Measurements from ENCODE around the gene KRTAP5-2. TPM values are rescaled to one million over a fixed set of nuclear protein-coding genes. Genes with fewer than 3 reads are reported as not detected.
"Not testable (repeated sequence)": the region's sequence is repeated elsewhere in the genome, so short reads cannot be mapped to it uniquely, and the experiment has no call there.

The KRTAP5-2 gene, protein sequence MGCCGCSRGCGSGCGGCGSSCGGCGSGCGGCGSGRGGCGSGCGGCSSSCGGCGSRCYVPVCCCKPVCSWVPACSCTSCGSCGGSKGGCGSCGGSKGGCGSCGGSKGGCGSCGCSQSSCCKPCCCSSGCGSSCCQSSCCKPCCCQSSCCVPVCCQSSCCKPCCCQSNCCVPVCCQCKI
- polyA plus RNA-seq (2012; ENCODE audit: insufficient read depth, insufficient read length, low read depth): not detected

- Histone ChIP-seq H3K9me3 (no peaks in the 10 kb centered on the region), H3K27me3 (no peaks in the 10 kb centered on the region), H3K4me3 (ENCODE audit: low read depth, low read length) (no peak within 1 kb of the TSS), H3K36me3 (no peaks in the 10 kb centered on the region), H3K4me1 (no peaks in the 10 kb centered on the region)
- TF ChIP-seq CTCF (IDR thresholded peaks at IDR 0.05; ENCODE audit: low read depth, low read length): no peak
- no peak for DNase-seq
Observed at GRCh38 chr11:1597994-1598380, at the start of gene KRTAP5-2. KRTAP5-2 (minus strand) TSS chr11:1598294; CDS start chr11:1598250, 44 bp downstream.

GRCh38 chr11:1646540-1646939, 48.4 kb upstream of the KRTAP5-2 start:
- not testable (repeated sequence) for H3K4me3 ChIP-seq (ENCODE audit: low read depth, low read length); H3K4me1 ChIP-seq; H3K36me3 ChIP-seq; H3K9me3 ChIP-seq; H3K27me3 ChIP-seq; DNase-seq

DNA sequence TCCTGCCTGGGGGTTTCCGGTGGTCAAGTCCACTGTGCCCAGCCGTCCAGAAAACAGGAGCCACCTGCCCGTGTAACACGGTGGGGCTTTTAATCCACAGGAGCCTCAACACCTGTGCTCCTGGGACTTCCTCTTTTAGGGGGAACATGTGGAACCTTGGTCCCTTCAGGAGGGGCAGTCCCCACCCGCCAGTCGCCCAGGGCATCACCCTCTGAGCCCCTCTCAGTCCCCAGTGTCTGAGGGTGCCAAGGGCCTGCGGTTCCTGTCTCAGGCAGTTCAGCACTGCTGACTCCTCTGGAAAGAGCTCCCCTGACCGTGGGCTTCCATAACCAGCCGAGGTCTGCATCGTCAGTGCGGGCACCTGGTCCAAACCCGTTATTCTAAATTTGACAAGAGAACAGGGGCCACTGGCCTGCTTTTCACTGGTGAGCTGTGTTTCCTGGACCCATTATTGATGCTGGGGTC, 47.3 kb upstream of the KRTAP5-2 start:
- TF ChIP-seq CTCF (IDR thresholded peaks at IDR 0.05; ENCODE audit: low read depth, low read length): no peak
- no peaks in the 10 kb centered on the region for H3K9me3 ChIP-seq
- no peaks in the 10 kb centered on the region for H3K36me3 ChIP-seq
- H3K27me3 ChIP-seq: no peaks in the 10 kb centered on the region
- H3K4me1 ChIP-seq: no peaks in the 10 kb centered on the region
- no peak for DNase-seq
- H3K4me3 ChIP-seq (ENCODE audit: low read depth, low read length): no peak overlapping the region

GRCh38 chr11:1644601-1645356, 46.7 kb upstream of the KRTAP5-2 start:
- Histone ChIP-seq H3K36me3 (no peaks in the 10 kb centered on the region), H3K9me3 (no peaks in the 10 kb centered on the region), H3K27me3 (no peaks in the 10 kb centered on the region), H3K4me3 (ENCODE audit: low read depth, low read length) (no peak overlapping the region), H3K4me1 (no peaks in the 10 kb centered on the region; the same call in 1 of the 2 replicates)
- no peak for TF ChIP-seq CTCF (IDR thresholded peaks at IDR 0.05; ENCODE audit: low read depth, low read length)
- DNase-seq: no peak

DNA sequence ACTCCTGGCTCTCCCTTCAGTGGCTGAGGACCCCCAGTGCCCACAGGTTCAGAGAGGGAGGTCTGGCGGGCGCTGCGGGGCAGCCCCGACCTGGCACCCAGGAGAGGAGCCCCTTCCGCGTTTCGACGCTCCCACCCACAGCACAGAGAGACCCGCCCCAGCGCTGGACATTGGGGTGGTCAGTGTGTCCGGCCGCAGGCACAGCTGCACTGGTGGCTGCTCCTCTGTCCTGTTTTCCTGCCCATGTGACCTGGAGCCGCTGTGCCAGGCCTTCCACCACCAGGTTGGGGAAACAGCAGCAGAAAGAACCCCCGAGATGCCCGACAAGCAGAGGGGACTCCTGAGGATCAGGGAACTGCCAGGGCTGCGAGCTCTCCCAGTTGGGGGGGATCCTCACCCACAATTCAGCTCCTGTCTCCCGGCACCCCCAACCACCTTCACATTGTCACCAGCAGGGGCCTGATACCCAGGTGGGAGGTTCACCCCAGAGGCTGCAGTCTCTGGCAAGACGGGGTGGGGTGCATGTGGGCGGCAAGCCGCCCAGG, 45.1 kb upstream of the KRTAP5-2 start:
- Histone ChIP-seq H3K4me1 (peaks cover 7% of the 10 kb centered on the region), H3K4me3 (ENCODE audit: low read depth, low read length) (no peak overlapping the region), H3K36me3 (no peaks in the 10 kb centered on the region), H3K27me3 (no peaks in the 10 kb centered on the region), H3K9me3 (no peaks in the 10 kb centered on the region)
- DNase-seq: no peak
- TF ChIP-seq CTCF (IDR thresholded peaks at IDR 0.05; ENCODE audit: low read depth, low read length): no peak

- H3K36me3 ChIP-seq: no peaks in the 10 kb centered on the region
- peaks cover 7% of the 10 kb centered on the region for H3K4me1 ChIP-seq
- DNase-seq: no peak
- no peaks in the 10 kb centered on the region for H3K9me3 ChIP-seq
- no peaks in the 10 kb centered on the region for H3K27me3 ChIP-seq
- no peak for TF ChIP-seq CTCF (IDR thresholded peaks at IDR 0.05; ENCODE audit: low read depth, low read length)
- no peak overlapping the region for H3K4me3 ChIP-seq (ENCODE audit: low read depth, low read length)
Observed at GRCh38 chr11:1642288-1643145, 44.4 kb upstream of the KRTAP5-2 start.
